Vagina (tissue), 2 donors: ENCODE results near the gene VASH1. TPM values are rescaled to one million over a fixed set of nuclear protein-coding genes. Genes with fewer than 3 reads are reported as not detected.

Experiments
- DNase-seq, 2 donors: peaks; one replicate each; pipeline ENCODE4 v3.0.0-alpha.2; 2017; ENCODE audit errors: extremely low spot score in 2 of 2
- H3K27ac ChIP-seq: fragments of 200-600 bp; sonication (generic); one replicate; pipeline ENCODE4 v1.5.1; 2019
- H3K27me3 ChIP-seq: fragments of 200-600 bp; sonication (generic); one replicate; pipeline ENCODE4 v1.5.1; 2019
- H3K36me3 ChIP-seq, 2 donors: fragments of 200-600 bp; sonication (generic); one replicate each; pipeline ENCODE4 v1.5.1; 2017 to 2019
- H3K4me1 ChIP-seq: fragments of 200-600 bp; sonication (generic); one replicate; pipeline ENCODE4 v1.5.1; 2019
- H3K4me3 ChIP-seq, 2 donors: fragments of 200-600 bp; sonication (generic); 1 replicate in 1 of 2; 2 replicates in 1 of 2; pipeline ENCODE4 v1.5.1; 2016 to 2019
- H3K9me3 ChIP-seq: fragments of 200-600 bp; sonication (generic); one replicate; pipeline ENCODE4 v1.5.1; 2019
- CTCF ChIP-seq, 3 experiments: fragments of 450-650 bp in 2 of 3; fragments of 200-600 bp in 1 of 3; sonication (generic) in 1 of 3; IDR thresholded peaks; one replicate each; pipeline ENCODE4 v1.5.1; 2017 to 2019; ENCODE audit warnings: antibody characterized with exemption in 3 of 3, mild to moderate bottlenecking in 2 of 3, moderate library complexity in 2 of 3
- POLR2A ChIP-seq, 2 donors: fragments of 450-650 bp; IDR thresholded peaks; one replicate each; pipeline ENCODE4 v1.6.1; 2017; ENCODE audit warnings: antibody characterized with exemption in 2 of 2, mild to moderate bottlenecking in 2 of 2, moderate library complexity in 2 of 2
- POLR2AphosphoS5 ChIP-seq, 2 donors: sonication (generic); formaldehyde crosslinking; IDR thresholded peaks; one replicate each; pipeline ENCODE4 v1.9.0; 2017; ENCODE audit warnings: antibody characterized with exemption in 2 of 2, mild to moderate bottlenecking in 2 of 2, low read depth in 1 of 2; ENCODE audit not compliant: insufficient read depth in 1 of 2
- intact Hi-C: fragments of 100-400 bp; cut with DNase I; formaldehyde crosslinking; loops from one replicate; pipeline ENCODE4 v1.15.1; 2023
- total RNA-seq: library from RNA; depleted of rRNA; stranded (reverse); fragments of >200 nt; gene quantifications from one replicate; pipeline ENCODE4 v1.2.3, GENCODE V29; 2016

Gene VASH1
- total RNA-seq, 1 donor from 2014 or later = 6.1 TPM

DNA sequence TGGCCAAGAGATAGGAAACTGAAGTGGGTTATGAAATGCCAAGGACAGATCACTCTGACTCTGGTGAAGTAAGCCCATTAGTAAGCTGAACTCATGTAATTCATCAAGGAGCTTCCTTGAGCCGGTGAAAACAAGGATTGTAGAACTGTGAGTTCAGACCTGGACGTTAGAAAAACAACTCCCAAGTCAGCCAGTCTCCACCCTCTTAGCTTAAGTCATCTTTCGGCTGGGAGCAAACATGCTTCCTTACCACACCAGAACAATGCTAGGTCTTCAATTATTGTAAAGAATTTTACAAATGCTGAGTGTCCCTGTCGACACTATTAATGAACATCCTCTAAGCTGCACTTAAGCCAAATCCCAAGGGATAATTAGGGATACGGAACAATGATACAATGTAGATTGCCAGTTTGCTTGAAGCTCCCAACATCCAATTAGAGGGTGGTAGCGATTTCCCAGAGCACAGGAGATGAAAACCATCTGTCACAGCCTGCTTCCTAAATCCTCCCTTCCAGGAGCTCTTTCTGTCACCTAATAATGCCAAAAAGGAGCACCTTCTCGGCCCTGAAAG lies 45.7 kb upstream of the VASH1 start:
- H3K27me3 ChIP-seq = no peaks in the 10 kb centered on the region
- H3K4me1 ChIP-seq = peaks cover 13% of the 10 kb centered on the region
- H3K9me3 ChIP-seq = no peaks in the 10 kb centered on the region
- TF ChIP-seq POLR2A (IDR thresholded peaks at IDR 0.05) (no peak), CTCF (IDR thresholded peaks at IDR 0.05) (no peak), POLR2AphosphoS5 (IDR thresholded peaks at IDR 0.05; ENCODE audit: insufficient read depth in 1 of 2, low read depth in 1 of 2) (no peak)
- H3K27ac ChIP-seq = peak overlapping the region; percentile 18
- no peak overlapping the region for H3K4me3 ChIP-seq
- intact Hi-C loops = no loop called here
- H3K36me3 ChIP-seq = no peaks in the 10 kb centered on the region
- DNase-seq = peak in 1 of 2 donors; percentile 80

GRCh38 chr14:76716285-76716684 lies 45.0 kb upstream of the VASH1 start:
- Histone ChIP-seq H3K9me3 (no peaks in the 10 kb centered on the region), H3K27me3 (no peaks in the 10 kb centered on the region), H3K4me3 (no peak overlapping the region), H3K27ac (no peak overlapping the region), H3K36me3 (no peaks in the 10 kb centered on the region), H3K4me1 (peaks cover 13% of the 10 kb centered on the region)
- DNase-seq = peak in 1 of 2 donors; percentile 18
- intact Hi-C loops = no loop called here
- no peak for TF ChIP-seq POLR2AphosphoS5 (IDR thresholded peaks at IDR 0.05; ENCODE audit: insufficient read depth in 1 of 2, low read depth in 1 of 2)
- no peak for TF ChIP-seq POLR2A (IDR thresholded peaks at IDR 0.05)
- no peak for TF ChIP-seq CTCF (IDR thresholded peaks at IDR 0.05)

DNA sequence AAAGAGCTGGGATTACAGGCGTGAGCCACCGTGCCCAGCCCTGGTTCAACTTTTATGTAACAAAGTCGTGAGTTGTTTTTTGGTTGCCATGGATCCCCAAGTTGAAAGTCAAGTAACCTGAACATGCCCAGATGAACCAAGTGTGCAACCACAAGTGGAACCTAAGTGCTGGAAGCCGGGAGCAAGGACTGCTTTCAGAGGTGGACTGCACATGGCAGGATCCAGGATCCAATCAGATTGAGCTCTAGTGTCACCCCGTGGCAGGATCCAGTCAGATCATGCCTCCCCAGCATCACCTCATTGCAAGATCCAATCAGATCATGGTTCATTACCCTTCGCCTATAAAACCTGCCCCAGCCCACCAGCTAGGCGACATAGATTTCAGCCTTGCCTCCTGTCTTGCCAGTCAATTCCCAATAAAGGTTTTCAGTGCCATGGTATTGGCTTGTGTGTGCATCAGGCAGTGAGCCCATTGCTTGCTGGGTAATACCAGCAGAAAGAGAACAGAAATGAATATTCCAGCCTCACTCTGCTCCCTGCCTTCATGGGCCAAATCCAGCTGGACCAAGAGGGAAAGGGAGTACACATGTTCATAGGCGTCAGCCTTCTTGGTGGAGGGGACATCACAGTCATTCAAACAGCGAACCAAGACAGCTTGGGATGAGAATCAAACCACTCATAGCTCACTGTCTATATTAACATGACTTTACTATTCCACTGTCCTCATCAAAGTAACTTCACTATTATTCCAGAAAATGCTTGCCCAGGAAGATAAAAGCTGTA lies 43.6 kb upstream of the VASH1 start:
- intact Hi-C loops = no loop called here
- H3K4me1 ChIP-seq = peaks cover 13% of the 10 kb centered on the region
- TF ChIP-seq CTCF (IDR thresholded peaks at IDR 0.05) = no peak
- TF ChIP-seq POLR2A (IDR thresholded peaks at IDR 0.05) = no peak
- TF ChIP-seq POLR2AphosphoS5 (IDR thresholded peaks at IDR 0.05; ENCODE audit: insufficient read depth in 1 of 2, low read depth in 1 of 2) = no peak
- H3K27ac ChIP-seq = no peak overlapping the region
- no peaks in the 10 kb centered on the region for H3K27me3 ChIP-seq
- no peaks in the 10 kb centered on the region for H3K9me3 ChIP-seq
- DNase-seq = peak in 1 of 2 donors; percentile 65
- no peak overlapping the region for H3K4me3 ChIP-seq
- no peaks in the 10 kb centered on the region for H3K36me3 ChIP-seq

DNA sequence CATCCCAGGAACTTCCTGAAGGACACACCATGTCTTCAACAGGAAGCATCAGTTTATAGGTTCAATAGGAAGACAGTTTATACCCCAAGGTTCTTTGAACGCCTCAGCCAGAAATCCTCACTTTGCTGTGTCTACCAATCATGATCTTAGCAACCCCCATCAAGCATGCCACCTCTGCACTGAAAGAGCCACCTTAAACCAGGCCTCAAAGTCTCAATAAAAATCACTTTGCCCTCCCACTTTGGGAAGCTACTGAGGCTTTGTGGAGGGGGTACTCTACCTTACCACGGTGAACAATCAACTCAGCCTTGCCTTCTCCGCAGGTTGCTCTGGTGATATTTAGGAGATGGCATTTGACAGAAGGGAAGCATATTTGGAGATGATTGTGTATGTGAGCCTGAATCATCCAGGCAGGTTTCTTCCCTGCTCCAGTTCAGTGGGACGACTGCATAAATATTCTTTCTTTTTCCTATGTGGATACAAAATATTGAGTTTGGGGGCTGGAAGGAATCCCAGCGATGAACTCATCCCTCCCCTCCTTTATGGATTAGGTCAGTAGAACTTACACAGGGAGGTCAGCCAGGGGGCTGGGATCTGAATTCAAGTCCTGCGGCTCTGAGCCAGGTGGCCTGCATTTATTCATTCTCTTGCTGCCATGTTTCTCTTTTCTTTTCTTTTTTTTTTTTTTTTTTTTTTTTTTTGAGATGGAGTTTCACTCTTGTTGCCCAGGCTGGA lies 42.8 kb upstream of the VASH1 start:
- Histone ChIP-seq H3K9me3 (no peaks in the 10 kb centered on the region), H3K36me3 (no peaks in the 10 kb centered on the region), H3K27me3 (no peaks in the 10 kb centered on the region), H3K4me3 (no peak overlapping the region), H3K27ac (no peak overlapping the region), H3K4me1 (peaks cover 13% of the 10 kb centered on the region)
- peak in 1 of 2 donors; percentile 52 for DNase-seq
- intact Hi-C loops = no loop called here
- no peak for TF ChIP-seq POLR2A (IDR thresholded peaks at IDR 0.05)

DNA sequence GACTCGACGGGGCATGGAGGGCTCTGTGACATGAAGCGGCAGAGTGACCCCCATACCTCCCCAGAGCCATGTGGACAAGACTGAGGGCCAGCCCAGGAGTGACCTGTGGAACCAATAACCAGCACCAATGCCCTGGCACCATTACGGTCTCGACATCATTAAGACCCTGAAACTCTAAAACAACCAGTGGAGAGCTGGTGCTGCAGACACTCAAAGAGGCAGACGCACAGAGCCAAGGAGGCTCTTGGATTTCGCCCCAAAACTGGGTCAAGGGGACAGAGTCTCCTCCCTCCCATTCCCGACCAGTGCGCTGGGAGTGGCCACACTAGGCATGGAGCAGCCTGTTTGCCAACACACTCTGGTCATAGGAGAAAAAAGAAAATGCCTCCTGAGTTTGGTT lies 41.6 kb upstream of the VASH1 start:
- Histone ChIP-seq H3K27ac (no peak overlapping the region), H3K4me3 (no peak overlapping the region), H3K27me3 (no peaks in the 10 kb centered on the region), H3K4me1 (peaks cover 13% of the 10 kb centered on the region), H3K36me3 (no peaks in the 10 kb centered on the region), H3K9me3 (no peaks in the 10 kb centered on the region)
- intact Hi-C loops = no loop called here
- no peak for DNase-seq
- TF ChIP-seq CTCF (IDR thresholded peaks at IDR 0.05) = no peak
- no peak for TF ChIP-seq POLR2AphosphoS5 (IDR thresholded peaks at IDR 0.05; ENCODE audit: insufficient read depth in 1 of 2, low read depth in 1 of 2)
- no peak for TF ChIP-seq POLR2A (IDR thresholded peaks at IDR 0.05)
